A673 (cell line): Measurements from ENCODE around the gene TRAPPC6A. TPM values are rescaled to one million over a fixed set of nuclear protein-coding genes. Genes with fewer than 3 reads are reported as not detected.

ENCODE experiments used
- BruUV-seq: library from RNA; stranded (reverse); fragments of 400-500 nt; replicated peaks from 2 replicates; lab custom pipeline; 2021; lab: Mats Ljungman, UMichigan
- CTCF ChIA-PET: fragments of 300-600 bp; sonication (Branson Sonifier 250); formaldehyde crosslinking; loops from one replicate; lab custom pipeline; 2022; ENCODE audit warnings: antibody characterized with exemption; lab: Charles Lee
- POLR2A ChIA-PET: fragments of 300-600 bp; sonication (Branson Sonifier 250); formaldehyde crosslinking; loops from one replicate; lab custom pipeline; 2022; ENCODE audit warnings: antibody characterized with exemption; ENCODE audit not compliant: low non-redundant PET; lab: Charles Lee
- DNase-seq: peaks from one replicate; pipeline ENCODE4 v3.0.0-alpha.2; 2015; ENCODE audit warnings: low spot score
- H3K27ac ChIP-seq: fragments of 200-600 bp; sonication (generic); 2 replicates; pipeline ENCODE4 v1.5.1; 2016; ENCODE audit warnings: mixed run types, low read depth, mild to moderate bottlenecking, mixed read lengths, antibody characterized with exemption, low read length; ENCODE audit not compliant: poor library complexity, severe bottlenecking
- H3K27me3 ChIP-seq: fragments of 200-600 bp; sonication (generic); replicated peaks from 2 replicates; pipeline ENCODE4 v1.6.1; 2017; ENCODE audit warnings: mixed run types, low read depth, mild to moderate bottlenecking, mixed read lengths, antibody characterized with exemption, low read length; ENCODE audit not compliant: insufficient read depth, poor library complexity
- H3K36me3 ChIP-seq: fragments of 200-600 bp; sonication (generic); 2 replicates; pipeline ENCODE4 v1.6.1; 2016; ENCODE audit warnings: mixed run types, mild to moderate bottlenecking, mixed read lengths, antibody characterized with exemption, low read length; ENCODE audit not compliant: insufficient read depth, poor library complexity, severe bottlenecking
- H3K4me1 ChIP-seq: fragments of 200-600 bp; sonication (generic); 2 replicates; pipeline ENCODE4 v1.6.1; 2017; ENCODE audit warnings: mixed run types, mild to moderate bottlenecking, mixed read lengths, antibody characterized with exemption, low read length; ENCODE audit not compliant: insufficient read depth, poor library complexity, severe bottlenecking
- H3K4me3 ChIP-seq: fragments of 200-600 bp; sonication (generic); 2 replicates; pipeline ENCODE4 v1.5.1; 2016; ENCODE audit warnings: low read depth, mixed run types, mild to moderate bottlenecking, mixed read lengths, low read length; ENCODE audit not compliant: poor library complexity, severe bottlenecking
- H3K9me3 ChIP-seq: fragments of 200-600 bp; sonication (generic); 2 replicates; pipeline ENCODE4 v1.6.1; 2016; ENCODE audit warnings: mixed run types, low read depth, mild to moderate bottlenecking, mixed read lengths, antibody characterized with exemption, low read length; ENCODE audit not compliant: poor library complexity, severe bottlenecking
- EZH2 ChIP-seq: fragments of 200-600 bp; sonication (generic); IDR thresholded peaks from 2 replicates; pipeline ENCODE4 v1.6.1; 2017; ENCODE audit warnings: borderline replicate concordance, low read depth, mild to moderate bottlenecking, mixed read lengths, antibody characterized with exemption, low read length; ENCODE audit not compliant: poor library complexity, severe bottlenecking
- intact Hi-C: fragments of 100-400 bp; cut with micrococcal nuclease; formaldehyde crosslinking; loops from one replicate; pipeline ENCODE4 v1.10.0; 2022; ENCODE audit not compliant: unreplicated experiment
- total RNA-seq: library from RNA; stranded (reverse); gene quantifications from 2 replicates; pipeline ENCODE4 v1.2.3, GENCODE V29; 2021
- TF ChIP-seq, protein P1 (sequence below): fragments of 300-800, 200-600 bp; sonication (generic); conservative IDR thresholded peaks from 2 replicates; pipeline ENCODE4 v1.5.1; 2017; ENCODE audit warnings: low read depth, mild to moderate bottlenecking, antibody characterized with exemption, low read length, moderate library complexity, mixed read lengths

TRAPPC6A gene
- total RNA-seq, 1 experiment from 2014 or later, result 5.8 TPM

DNA sequence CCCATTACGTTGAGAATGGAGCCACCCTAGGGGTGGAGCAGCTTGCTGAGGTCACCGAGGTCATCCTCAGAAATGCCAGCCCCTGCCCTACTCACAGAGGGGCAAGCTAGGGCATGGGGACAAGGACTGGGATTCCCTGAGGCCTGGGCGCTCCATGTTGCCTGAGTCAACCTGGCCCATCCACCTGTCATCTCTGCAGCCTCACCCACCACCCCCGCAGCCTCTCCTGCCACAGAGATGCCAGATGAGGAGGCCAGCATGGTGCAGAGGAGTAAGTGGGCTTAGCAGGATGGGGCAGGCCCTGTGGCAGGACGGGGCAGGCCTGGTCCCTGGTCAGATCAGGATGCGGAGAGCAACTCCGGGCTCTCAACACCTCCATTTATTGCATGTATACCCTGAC, 26.7 kb downstream of the TRAPPC6A start:
- Histone ChIP-seq H3K27me3 (peaks cover 17% of the 10 kb centered on the region), H3K9me3 (no peaks in the 10 kb centered on the region), H3K4me3 (no peak overlapping the region), H3K4me1 (peaks cover 13% of the 10 kb centered on the region), H3K36me3 (no peaks in the 10 kb centered on the region), H3K27ac (no peak overlapping the region)
- DNase-seq, result no peak
- ChIA-PET POLR2A (no interaction called here), CTCF (no interaction called here)
- intact Hi-C loops, result no loop called here
- no TSS peak for BruUV-seq
- TF ChIP-seq, protein P1, sequence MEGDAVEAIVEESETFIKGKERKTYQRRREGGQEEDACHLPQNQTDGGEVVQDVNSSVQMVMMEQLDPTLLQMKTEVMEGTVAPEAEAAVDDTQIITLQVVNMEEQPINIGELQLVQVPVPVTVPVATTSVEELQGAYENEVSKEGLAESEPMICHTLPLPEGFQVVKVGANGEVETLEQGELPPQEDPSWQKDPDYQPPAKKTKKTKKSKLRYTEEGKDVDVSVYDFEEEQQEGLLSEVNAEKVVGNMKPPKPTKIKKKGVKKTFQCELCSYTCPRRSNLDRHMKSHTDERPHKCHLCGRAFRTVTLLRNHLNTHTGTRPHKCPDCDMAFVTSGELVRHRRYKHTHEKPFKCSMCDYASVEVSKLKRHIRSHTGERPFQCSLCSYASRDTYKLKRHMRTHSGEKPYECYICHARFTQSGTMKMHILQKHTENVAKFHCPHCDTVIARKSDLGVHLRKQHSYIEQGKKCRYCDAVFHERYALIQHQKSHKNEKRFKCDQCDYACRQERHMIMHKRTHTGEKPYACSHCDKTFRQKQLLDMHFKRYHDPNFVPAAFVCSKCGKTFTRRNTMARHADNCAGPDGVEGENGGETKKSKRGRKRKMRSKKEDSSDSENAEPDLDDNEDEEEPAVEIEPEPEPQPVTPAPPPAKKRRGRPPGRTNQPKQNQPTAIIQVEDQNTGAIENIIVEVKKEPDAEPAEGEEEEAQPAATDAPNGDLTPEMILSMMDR, result no peak
- no peak for TF ChIP-seq EZH2

DNA sequence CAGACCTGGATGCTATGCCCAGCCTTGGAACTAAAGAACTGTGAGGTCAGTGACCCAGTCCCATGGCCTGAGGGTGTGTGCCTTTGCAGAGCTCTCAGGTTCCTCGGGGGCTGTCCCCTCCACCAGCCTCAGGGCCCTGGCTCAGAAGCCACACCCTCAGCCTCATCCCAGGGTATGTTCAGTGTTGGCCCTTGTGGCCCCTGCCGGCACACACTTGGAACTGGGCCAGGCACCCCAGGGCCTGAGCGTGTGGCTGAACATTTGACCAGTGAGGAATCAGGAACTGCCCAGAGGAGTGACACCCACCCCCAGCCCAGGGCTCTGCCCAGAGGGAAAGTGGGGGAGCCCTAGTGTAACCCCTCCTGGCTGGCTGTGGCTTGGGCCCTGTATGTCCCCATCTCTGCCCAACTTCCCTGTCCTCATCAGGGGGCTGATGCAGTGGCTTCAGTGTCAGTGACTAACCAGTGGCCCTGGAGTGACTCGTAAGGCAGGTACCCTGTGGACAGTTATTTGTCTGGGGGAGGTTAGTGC, 27.2 kb downstream of the TRAPPC6A start:
- H3K4me1 ChIP-seq, result peaks cover 13% of the 10 kb centered on the region
- ChIA-PET POLR2A (no interaction called here), CTCF (no interaction called here)
- intact Hi-C loops, result no loop called here
- H3K27me3 ChIP-seq, result peaks cover 17% of the 10 kb centered on the region
- H3K9me3 ChIP-seq, result no peaks in the 10 kb centered on the region
- no peaks in the 10 kb centered on the region for H3K36me3 ChIP-seq
- no peak overlapping the region for H3K27ac ChIP-seq
- no peak for DNase-seq
- TF ChIP-seq, protein P1, result no peak
- no peak for TF ChIP-seq EZH2
- BruUV-seq, result no TSS peak
- no peak overlapping the region for H3K4me3 ChIP-seq

DNA sequence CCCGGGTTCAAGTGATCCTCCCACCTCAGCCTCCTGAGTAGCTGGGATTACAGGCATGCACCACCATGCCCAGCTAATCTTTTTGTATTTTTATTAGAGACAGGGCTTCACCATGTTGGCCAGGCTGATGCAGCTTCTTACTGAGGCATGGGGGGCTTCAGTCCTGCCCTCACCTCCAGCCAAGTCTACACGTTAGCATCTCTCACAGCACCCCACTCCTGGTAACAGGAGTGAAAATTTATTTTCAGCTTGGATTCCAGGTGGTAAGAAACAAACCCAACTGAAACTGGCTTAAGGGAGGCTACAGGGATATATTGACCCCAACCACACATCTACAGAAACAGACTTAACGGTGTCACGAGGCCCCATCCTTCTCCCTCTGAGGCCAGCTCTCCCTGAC, 27.9 kb downstream of the TRAPPC6A start:
- intact Hi-C loops, result no loop called here
- ChIA-PET POLR2A (interaction anchor here (0.5 kb wide), 1 partner anchor 318 kb away, joined by 3 read pairs; the partner anchor contains the start of gene FOSB), CTCF (no interaction called here)
- Histone ChIP-seq H3K27ac (no peak overlapping the region), H3K4me3 (no peak overlapping the region), H3K4me1 (peaks cover 13% of the 10 kb centered on the region), H3K36me3 (peaks cover 2% of the 10 kb centered on the region), H3K9me3 (no peaks in the 10 kb centered on the region), H3K27me3 (peaks cover 17% of the 10 kb centered on the region)
- TF ChIP-seq, protein P1, result no peak
- TF ChIP-seq EZH2, result no peak
- BruUV-seq, result no TSS peak
- DNase-seq, result no peak
